HG03095 (cell line): ENCODE results near the gene ALDH7A1.
"Not testable (repeated sequence)": the region's sequence is repeated elsewhere in the genome, so short reads cannot be mapped to it uniquely, and the experiment has no call there.

Experiments
- ATAC-seq: cut with Tn5 transposase; IDR thresholded peaks from one replicate; pipeline ENCODE4 v1.9.1; 2021; ENCODE audit warnings: moderate library complexity; ENCODE audit not compliant: unreplicated experiment

The ALDH7A1 gene

GRCh38 chr5:126535856-126536545, 59.0 kb downstream of the ALDH7A1 start:
- ATAC-seq: no peak

- ATAC-seq: no peak
These were observed 60.5 kb downstream of the ALDH7A1 start for GRCh38 chr5:126534553-126534952.

GRCh38 chr5:126531543-126532120, 63.4 kb downstream of the ALDH7A1 start:
- no peak for ATAC-seq

- no peak for ATAC-seq
These were observed 67.1 kb downstream of the ALDH7A1 start for GRCh38 chr5:126527892-126528291.

GRCh38 chr5:126527158-126527557, 67.9 kb downstream of the ALDH7A1 start:
- ATAC-seq: no peak

- ATAC-seq: no peak
These were observed 68.5 kb downstream of the ALDH7A1 start for GRCh38 chr5:126526493-126526892.

- ATAC-seq: no peak
These were observed 69.3 kb downstream of the ALDH7A1 start for GRCh38 chr5:126525630-126526245.

- ATAC-seq: no peak
These were observed 71.1 kb downstream of the ALDH7A1 start for GRCh38 chr5:126523818-126524510.

- ATAC-seq: no peak
These were observed 73.9 kb downstream of the ALDH7A1 start for GRCh38 chr5:126521130-126521529.

GRCh38 chr5:126520593-126520953, 74.4 kb downstream of the ALDH7A1 start:
- no peak for ATAC-seq

GRCh38 chr5:126519637-126520592, 75.1 kb downstream of the ALDH7A1 start:
- ATAC-seq: no peak

- not testable (repeated sequence) for ATAC-seq
These were observed 75.8 kb downstream of the ALDH7A1 start for GRCh38 chr5:126519223-126519622.

GRCh38 chr5:126516852-126517251, 78.2 kb downstream of the ALDH7A1 start:
- no peak for ATAC-seq

- no peak for ATAC-seq
These were observed 78.9 kb downstream of the ALDH7A1 start for GRCh38 chr5:126516133-126516532.

GRCh38 chr5:126515337-126515736, 79.7 kb downstream of the ALDH7A1 start:
- no peak for ATAC-seq

- ATAC-seq: no peak
These were observed 80.4 kb downstream of the ALDH7A1 start for GRCh38 chr5:126514558-126515141.

- no peak for ATAC-seq
These were observed 80.9 kb downstream of the ALDH7A1 start for GRCh38 chr5:126514131-126514557.

- ATAC-seq: no peak
These were observed 81.3 kb downstream of the ALDH7A1 start for GRCh38 chr5:126513703-126514102.

GRCh38 chr5:126513302-126513701, 81.7 kb downstream of the ALDH7A1 start:
- no peak for ATAC-seq

GRCh38 chr5:126512451-126512850, 82.6 kb downstream of the ALDH7A1 start:
- ATAC-seq: no peak
